HCT116 (cell line): ENCODE measurements around the gene ENTPD8. TPM values are rescaled to one million over a fixed set of nuclear protein-coding genes. Genes with fewer than 3 reads are reported as not detected.

Experiments used
- ATAC-seq: fragments of 200-7000 bp; cut with Tn5 transposase; 2 replicates; pipeline ENCODE4 v1.9.1; 2020; ENCODE audit warnings: mild to moderate bottlenecking, moderate library complexity
- BruUV-seq: library from RNA; stranded (reverse); fragments of 400-500 nt; replicated peaks from 2 replicates; lab custom pipeline; 2021; lab: Mats Ljungman, UMichigan
- CTCF ChIA-PET: fragments of 300-600 bp; sonication (Branson Sonifier 250); formaldehyde crosslinking; loops from one replicate; lab custom pipeline; 2021; ENCODE audit warnings: antibody characterized with exemption; lab: Charles Lee
- POLR2A ChIA-PET: fragments of 300-600, 350-600 bp; sonication (Branson Sonifier 250); formaldehyde crosslinking; loops from one replicate; lab custom pipeline; 2021; ENCODE audit warnings: antibody characterized with exemption; lab: Charles Lee
- RAD21 ChIA-PET, 2 experiments: fragments of 300-600 bp; sonication (Branson Sonifier 250); formaldehyde crosslinking; loops; one replicate each; lab custom pipeline; 2023; ENCODE audit warnings: low total read pairs in 2 of 2; ENCODE audit not compliant: uncharacterized antibody in 2 of 2, unreplicated experiment in 2 of 2, low non-redundant PET in 1 of 2; lab: Charles Lee
- DNase-seq: peaks from one replicate; pipeline ENCODE4 v3.0.0-alpha.2; 2010; ENCODE audit warnings: low read depth, low spot score
- H2AFZ ChIP-seq: fragments of 200-600 bp; shearing (Covaris generic), sonication (generic); 2 replicates; pipeline ENCODE4 v1.6.1; 2017; ENCODE audit warnings: low read depth, mixed run types, mixed read lengths, antibody characterized with exemption, low read length; ENCODE audit not compliant: poor library complexity, severe bottlenecking
- H3K27ac ChIP-seq: 2 replicates; pipeline ENCODE4 v1.5.1; 2012; ENCODE audit warnings: low read depth, low read length
- H3K27me3 ChIP-seq: fragments of 200-600 bp; sonication (generic); 2 replicates; pipeline ENCODE4 v1.6.1; 2016; ENCODE audit warnings: mixed run types, low read length, mixed read lengths; ENCODE audit not compliant: insufficient read depth
- H3K36me3 ChIP-seq, 2 experiments: fragments of 200-500 bp in 1 of 2; fragments of 200-600 bp in 1 of 2; sonication (Bioruptor generic) in 1 of 2; sonication (generic) in 1 of 2; 2 replicates each; pipeline versions ENCODE4 v1.5.1 to v1.6.1; 2014 to 2016; ENCODE audit warnings: low read length in 2 of 2, inconsistent platforms in 1 of 2, mixed read lengths in 1 of 2, mixed run types in 1 of 2; ENCODE audit not compliant: insufficient read depth in 2 of 2, control insufficient read depth in 1 of 2
- H3K4me1 ChIP-seq, 2 experiments: fragments of 200-600 bp in 1 of 2; sonication (generic) in 1 of 2; 2 replicates each; pipeline versions ENCODE4 v1.5.1 to v1.6.1; 2012 to 2017; ENCODE audit warnings: low read length in 2 of 2, inconsistent platforms in 1 of 2, mild to moderate bottlenecking in 1 of 2, mixed read lengths in 1 of 2, mixed run types in 1 of 2, moderate library complexity in 1 of 2; ENCODE audit not compliant: insufficient read depth in 2 of 2, control insufficient read depth in 1 of 2
- H3K4me2 ChIP-seq: fragments of 200-600 bp; sonication (generic); 2 replicates; pipeline ENCODE4 v1.6.1; 2017; ENCODE audit warnings: mixed run types, low read length, mixed read lengths
- H3K4me3 ChIP-seq, 2 experiments: fragments of 200-600 bp in 1 of 2; sonication (generic) in 1 of 2; replicated peaks in 1 of 2; 2 replicates each; pipeline ENCODE4 v1.5.1; 2011 to 2016; ENCODE audit warnings: low read length in 2 of 2, control low read depth in 1 of 2, low read depth in 1 of 2, mild to moderate bottlenecking in 1 of 2, mixed read lengths in 1 of 2, mixed run types in 1 of 2
- H3K79me2 ChIP-seq: fragments of 200-600 bp; sonication (generic); 2 replicates; pipeline ENCODE4 v1.6.1; 2017; ENCODE audit warnings: mild to moderate bottlenecking, mixed run types, low read length, moderate library complexity, mixed read lengths; ENCODE audit not compliant: insufficient read depth
- H3K9ac ChIP-seq: fragments of 200-600 bp; sonication (generic); 2 replicates; pipeline ENCODE4 v1.6.1; 2016; ENCODE audit warnings: low read length, mixed read lengths
- H3K9me2 ChIP-seq: fragments of 200-600 bp; sonication (generic), shearing (Covaris generic); 2 replicates; pipeline ENCODE4 v1.6.1; 2017; ENCODE audit warnings: mixed run types, mild to moderate bottlenecking, moderate library complexity; ENCODE audit not compliant: insufficient read depth
- H3K9me3 ChIP-seq, 2 experiments: fragments of 200-500 bp in 1 of 2; fragments of 200-600 bp in 1 of 2; sonication (Bioruptor generic) in 1 of 2; sonication (generic) in 1 of 2; 2 replicates each; pipeline ENCODE4 v1.6.1; 2014 to 2017; ENCODE audit warnings: low read length in 2 of 2, mixed read lengths in 2 of 2, inconsistent platforms in 1 of 2, low read depth in 1 of 2, mild to moderate bottlenecking in 1 of 2, mixed run types in 1 of 2, moderate library complexity in 1 of 2; ENCODE audit not compliant: control insufficient read depth in 1 of 2, insufficient read depth in 1 of 2
- H4K20me1 ChIP-seq: fragments of 200-600 bp; sonication (generic), shearing (Covaris generic); 2 replicates; pipeline ENCODE4 v1.6.1; 2017; ENCODE audit warnings: mixed run types, mild to moderate bottlenecking, moderate library complexity; ENCODE audit not compliant: insufficient read depth
- ATF3 ChIP-seq: IDR thresholded peaks from 2 replicates; pipeline ENCODE4 v1.6.1; 2012
- CEBPB ChIP-seq: IDR thresholded peaks from 2 replicates; pipeline ENCODE4 v1.6.1; 2012; ENCODE audit warnings: low read depth
- CTCF ChIP-seq, 3 experiments: fragments of 200-600 bp in 1 of 3; sonication (generic) in 1 of 3; IDR thresholded peaks in 2 of 3; conservative IDR thresholded peaks in 1 of 3; 2 replicates each; pipeline ENCODE4 v1.5.1; 2012 to 2017; ENCODE audit warnings: low read depth in 2 of 3, low read length in 2 of 3, antibody characterized with exemption in 1 of 3, borderline replicate concordance in 1 of 3, control low read depth in 1 of 3, mild to moderate bottlenecking in 1 of 3, mixed read lengths in 1 of 3, mixed run types in 1 of 3, moderate library complexity in 1 of 3; ENCODE audit not compliant: insufficient read depth in 1 of 3
- EGR1 ChIP-seq: IDR thresholded peaks from 2 replicates; pipeline ENCODE4 v1.6.1; 2012; ENCODE audit warnings: low read depth
- ELF1 ChIP-seq: IDR thresholded peaks from 2 replicates; pipeline ENCODE4 v1.6.1; 2012; ENCODE audit warnings: low read depth, borderline replicate concordance
- EZH2 ChIP-seq: fragments of 200-600 bp; sonication (generic); IDR thresholded peaks from 2 replicates; pipeline ENCODE4 v1.6.1; 2017; ENCODE audit warnings: antibody characterized with exemption, mixed run types
- EZH2phosphoT487 ChIP-seq: fragments of 200-600 bp; IDR thresholded peaks from 2 replicates; pipeline ENCODE4 v1.6.1; 2018; ENCODE audit warnings: antibody characterized with exemption, borderline replicate concordance
- FOSL1 ChIP-seq: IDR thresholded peaks from 2 replicates; pipeline ENCODE4 v1.6.1; 2012; ENCODE audit warnings: low read depth
- JUND ChIP-seq: IDR thresholded peaks from 2 replicates; pipeline ENCODE4 v1.6.1; 2012
- MAX ChIP-seq: IDR thresholded peaks from 2 replicates; pipeline ENCODE4 v1.6.1; 2012
- POLR2A ChIP-seq: IDR thresholded peaks from 2 replicates; pipeline ENCODE4 v1.7.0; 2011; ENCODE audit warnings: borderline replicate concordance; ENCODE audit not compliant: insufficient read depth, insufficient read length; ENCODE audit errors: extremely low read depth
- POLR2AphosphoS5 ChIP-seq: IDR thresholded peaks from 2 replicates; pipeline ENCODE4 v1.6.1; 2011; ENCODE audit warnings: mild to moderate bottlenecking, low read depth, low read length, moderate library complexity
- RAD21 ChIP-seq: IDR thresholded peaks from 2 replicates; pipeline ENCODE4 v1.6.1; 2012; ENCODE audit warnings: low read depth, mild to moderate bottlenecking
- SIN3A ChIP-seq: IDR thresholded peaks from 2 replicates; pipeline ENCODE4 v1.6.1; 2012; ENCODE audit warnings: low read depth
- SP1 ChIP-seq: IDR thresholded peaks from 2 replicates; pipeline ENCODE4 v1.6.1; 2012; ENCODE audit warnings: low read depth
- SRF ChIP-seq: IDR thresholded peaks from 2 replicates; pipeline ENCODE4 v1.6.1; 2012; ENCODE audit warnings: low read depth
- intact Hi-C: fragments of 100-400 bp; cut with micrococcal nuclease; formaldehyde crosslinking; loops from 2 replicates; pipeline ENCODE4 v1.10.0; 2022
- total RNA-seq: library from RNA; stranded (reverse); gene quantifications from one replicate; pipeline ENCODE4 v1.2.1, GENCODE V29; 2021; ENCODE audit not compliant: unreplicated experiment

ENTPD8 gene
- total RNA-seq, 1 experiment from 2014 or later, result 1.7 TPM

- no peak for ATAC-seq
- ChIA-PET CTCF (no interaction called here), POLR2A (no interaction called here), RAD21 (no interaction called here)
- Histone ChIP-seq H3K36me3 (no peaks in the 10 kb centered on the region), H4K20me1 (no peaks in the 10 kb centered on the region), H3K9ac (no peak overlapping the region), H2AFZ (no peak overlapping the region), H3K27me3 (no peaks in the 10 kb centered on the region), H3K9me3 (no peaks in the 10 kb centered on the region), H3K4me3 (no peak overlapping the region), H3K9me2 (no peaks in the 10 kb centered on the region), H3K4me2 (no peak overlapping the region), H3K79me2 (peaks cover 47% of the 10 kb centered on the region), H3K27ac (no peak overlapping the region; the same call in 1 of the 2 replicates), H3K4me1 (peaks cover 36 to 45% of the 10 kb centered on the region in 2 experiments)
- no peak for TF ChIP-seq EGR1
- no peak for TF ChIP-seq RAD21
- TF ChIP-seq ATF3, result no peak
- TF ChIP-seq POLR2AphosphoS5, result no peak
- no peak for TF ChIP-seq EZH2
- TF ChIP-seq POLR2A, result no peak
- no peak for TF ChIP-seq SIN3A
- intact Hi-C loops, result no loop called here
- DNase-seq, result no peak
- BruUV-seq, result no TSS peak
Measured at GRCh38 chr9:137415451-137415850, 25.7 kb downstream of the ENTPD8 start.

- Histone ChIP-seq H3K9me2 (no peaks in the 10 kb centered on the region), H3K27ac (peak overlapping the region; percentile 95), H3K9ac (peak overlapping the region; percentile 78), H3K4me2 (peak overlapping the region; percentile 89), H3K36me3 (no peaks in the 10 kb centered on the region), H3K9me3 (no peaks in the 10 kb centered on the region), H4K20me1 (no peaks in the 10 kb centered on the region), H3K4me1 (peaks cover 43 to 61% of the 10 kb centered on the region in 2 experiments), H3K4me3 (no peak overlapping the region), H3K79me2 (peaks cover 30% of the 10 kb centered on the region; the same call in 1 of the 2 replicates), H2AFZ (no peak overlapping the region), H3K27me3 (no peaks in the 10 kb centered on the region)
- BruUV-seq, result no TSS peak
- no peak for DNase-seq
- peak; percentile 33 for ATAC-seq
- TF ChIP-seq EZH2phosphoT487 (no peak), SRF (no peak), MAX (no peak), RAD21 (no peak), EGR1 (no peak), ELF1 (no peak), EZH2 (no peak), SP1 (no peak), POLR2AphosphoS5 (no peak), POLR2A (no peak), JUND (no peak), FOSL1 (no peak), CEBPB (no peak), CTCF (IDR thresholded peaks at IDR 0.05 in 2 of 3, conservative IDR thresholded peaks at IDR 0.05 in 1 of 3; ENCODE audit: borderline replicate concordance in 1 of 3, insufficient read depth in 1 of 3, low read depth in 2 of 3, low read length in 2 of 3) (no peak)
- ChIA-PET POLR2A (interaction anchor here (1.0 to 2.2 kb wide), 3 partner anchors 10 to 172 kb away, joined by 3 to 10 read pairs (median 3); partner anchors contain the start of genes EXD3, NOXA1, NRARP and TUBB4B), RAD21 (interaction anchor here in 1 of 2 experiments (1.2 kb wide), 1 partner anchor 126 kb away, joined by 3 read pairs; no protein-coding TSS in a partner anchor), CTCF (interaction anchor here (1.0 to 1.7 kb wide), 2 partner anchors 11 to 172 kb away, joined by 3 to 7 read pairs; partner anchors contain the start of genes EXD3, NOXA1 and TUBB4B)
- intact Hi-C loops, result no loop called here
Measured at GRCh38 chr9:137412431-137412830, 28.7 kb downstream of the ENTPD8 start.
